Measurements from ENCODE around the gene CCNE1.
"Not testable (repeated sequence)": the region's sequence is repeated elsewhere in the genome, so short reads cannot be mapped to it uniquely, and the experiment has no call there.

Gene CCNE1

GRCh38 chr19:29810504-29810871, 1.3 kb upstream of the CCNE1 start:
- peak overlapping the region; percentile 68 for H3K4me3 ChIP-seq (ENCODE audit: low read length)
- DNase-seq (ENCODE audit: low read depth, low spot score), result no peak

- no peak for DNase-seq (ENCODE audit: low read depth, low spot score)
- peak overlapping the region; percentile 27 for H3K4me3 ChIP-seq (ENCODE audit: low read length)
These were observed 489 bp downstream of the CCNE1 start for GRCh38 chr19:29812080-29812880.

- no peak overlapping the region for H3K4me3 ChIP-seq (ENCODE audit: low read length)
- DNase-seq (ENCODE audit: low read depth, low spot score), result no peak
These were observed 1.1 kb downstream of the CCNE1 start for GRCh38 chr19:29812881-29813275.

GRCh38 chr19:29813642-29814041, 1.9 kb downstream of the CCNE1 start:
- no peak overlapping the region for H3K4me3 ChIP-seq (ENCODE audit: low read length)
- DNase-seq (ENCODE audit: low read depth, low spot score), result no peak

- peak; percentile 53 for DNase-seq (ENCODE audit: low read depth, low spot score)
- no peak overlapping the region for H3K4me3 ChIP-seq (ENCODE audit: low read length)
These were observed 3.4 kb downstream of the CCNE1 start for GRCh38 chr19:29815231-29815630.

GRCh38 chr19:29817316-29817715, 5.5 kb downstream of the CCNE1 start:
- DNase-seq (ENCODE audit: low read depth, low spot score), result no peak

GRCh38 chr19:29819300-29819699, 7.5 kb downstream of the CCNE1 start:
- no peak overlapping the region for H3K4me3 ChIP-seq (ENCODE audit: low read length)
- DNase-seq (ENCODE audit: low read depth, low spot score), result no peak

More at GRCh38 chr19:29817316-29817715, 5.5 kb downstream of the CCNE1 start:
- no peak overlapping the region for H3K4me3 ChIP-seq (ENCODE audit: low read length)

GRCh38 chr19:29819986-29820385, 8.2 kb downstream of the CCNE1 start:
- DNase-seq (ENCODE audit: low read depth, low spot score), result no peak
- H3K4me3 ChIP-seq (ENCODE audit: low read length), result no peak overlapping the region

- no peak for DNase-seq (ENCODE audit: low read depth, low spot score)
- no peak overlapping the region for H3K4me3 ChIP-seq (ENCODE audit: low read length)
These were observed 12.0 kb downstream of the CCNE1 start for GRCh38 chr19:29823581-29824330.

GRCh38 chr19:29825263-29825662, 13.5 kb downstream of the CCNE1 start:
- not testable (repeated sequence) for DNase-seq (ENCODE audit: low read depth, low spot score); H3K4me3 ChIP-seq (ENCODE audit: low read length)

GRCh38 chr19:29831041-29831548, 19.3 kb downstream of the CCNE1 start:
- peak overlapping the region; percentile 21 for H3K4me3 ChIP-seq (ENCODE audit: low read length)

GRCh38 chr19:29831686-29832085, 19.9 kb downstream of the CCNE1 start:
- H3K4me3 ChIP-seq (ENCODE audit: low read length), result no peak overlapping the region; the same call in 1 of the 2 replicates
- DNase-seq (ENCODE audit: low read depth, low spot score), result no peak

More at GRCh38 chr19:29831041-29831548, 19.3 kb downstream of the CCNE1 start:
- DNase-seq (ENCODE audit: low read depth, low spot score), result peak; percentile 78

- DNase-seq (ENCODE audit: low read depth, low spot score), result no peak
- no peak overlapping the region for H3K4me3 ChIP-seq (ENCODE audit: low read length)
These were observed 21.0 kb downstream of the CCNE1 start for GRCh38 chr19:29832801-29833200.

GRCh38 chr19:29833614-29834261, 21.9 kb downstream of the CCNE1 start:
- H3K4me3 ChIP-seq (ENCODE audit: low read length), result no peak overlapping the region
- DNase-seq (ENCODE audit: low read depth, low spot score), result no peak

- DNase-seq (ENCODE audit: low read depth, low spot score), result no peak
These were observed 23.4 kb downstream of the CCNE1 start for GRCh38 chr19:29834991-29835846.

GRCh38 chr19:29836409-29836825, 24.6 kb downstream of the CCNE1 start:
- DNase-seq (ENCODE audit: low read depth, low spot score), result no peak
- H3K4me3 ChIP-seq (ENCODE audit: low read length), result no peak overlapping the region

More at GRCh38 chr19:29834991-29835846, 23.4 kb downstream of the CCNE1 start:
- H3K4me3 ChIP-seq (ENCODE audit: low read length), result no peak overlapping the region

GRCh38 chr19:29837448-29837981, 25.7 kb downstream of the CCNE1 start:
- no peak overlapping the region for H3K4me3 ChIP-seq (ENCODE audit: low read length)
- DNase-seq (ENCODE audit: low read depth, low spot score), result no peak

GRCh38 chr19:29837996-29838395, 26.2 kb downstream of the CCNE1 start:
- no peak overlapping the region for H3K4me3 ChIP-seq (ENCODE audit: low read length)
- DNase-seq (ENCODE audit: low read depth, low spot score), result no peak
